HCT116 (cell line): ENCODE measurements around the gene RPL35A. TPM values are rescaled to one million over a fixed set of nuclear protein-coding genes. Genes with fewer than 3 reads are reported as not detected.

Source experiments
- ATAC-seq: fragments of 200-7000 bp; cut with Tn5 transposase; 2 replicates; pipeline ENCODE4 v1.9.1; 2020; ENCODE audit warnings: mild to moderate bottlenecking, moderate library complexity
- BruUV-seq: library from RNA; stranded (reverse); fragments of 400-500 nt; replicated peaks from 2 replicates; lab custom pipeline; 2021; lab: Mats Ljungman, UMichigan
- CTCF ChIA-PET: fragments of 300-600 bp; sonication (Branson Sonifier 250); formaldehyde crosslinking; loops from one replicate; lab custom pipeline; 2021; ENCODE audit warnings: antibody characterized with exemption; lab: Charles Lee
- POLR2A ChIA-PET: fragments of 300-600, 350-600 bp; sonication (Branson Sonifier 250); formaldehyde crosslinking; loops from one replicate; lab custom pipeline; 2021; ENCODE audit warnings: antibody characterized with exemption; lab: Charles Lee
- RAD21 ChIA-PET, 2 experiments: fragments of 300-600 bp; sonication (Branson Sonifier 250); formaldehyde crosslinking; loops; one replicate each; lab custom pipeline; 2023; ENCODE audit warnings: low total read pairs in 2 of 2; ENCODE audit not compliant: uncharacterized antibody in 2 of 2, unreplicated experiment in 2 of 2, low non-redundant PET in 1 of 2; lab: Charles Lee
- DNase-seq: peaks from one replicate; pipeline ENCODE4 v3.0.0-alpha.2; 2010; ENCODE audit warnings: low read depth, low spot score
- H2AFZ ChIP-seq: fragments of 200-600 bp; shearing (Covaris generic), sonication (generic); 2 replicates; pipeline ENCODE4 v1.6.1; 2017; ENCODE audit warnings: low read depth, mixed run types, mixed read lengths, antibody characterized with exemption, low read length; ENCODE audit not compliant: poor library complexity, severe bottlenecking
- H3K27ac ChIP-seq: 2 replicates; pipeline ENCODE4 v1.5.1; 2012; ENCODE audit warnings: low read depth, low read length
- H3K27me3 ChIP-seq: fragments of 200-600 bp; sonication (generic); 2 replicates; pipeline ENCODE4 v1.6.1; 2016; ENCODE audit warnings: mixed run types, low read length, mixed read lengths; ENCODE audit not compliant: insufficient read depth
- H3K36me3 ChIP-seq, 2 experiments: fragments of 200-500 bp in 1 of 2; fragments of 200-600 bp in 1 of 2; sonication (Bioruptor generic) in 1 of 2; sonication (generic) in 1 of 2; 2 replicates each; pipeline versions ENCODE4 v1.5.1 to v1.6.1; 2014 to 2016; ENCODE audit warnings: low read length in 2 of 2, inconsistent platforms in 1 of 2, mixed read lengths in 1 of 2, mixed run types in 1 of 2; ENCODE audit not compliant: insufficient read depth in 2 of 2, control insufficient read depth in 1 of 2
- H3K4me1 ChIP-seq, 2 experiments: fragments of 200-600 bp in 1 of 2; sonication (generic) in 1 of 2; 2 replicates each; pipeline versions ENCODE4 v1.5.1 to v1.6.1; 2012 to 2017; ENCODE audit warnings: low read length in 2 of 2, inconsistent platforms in 1 of 2, mild to moderate bottlenecking in 1 of 2, mixed read lengths in 1 of 2, mixed run types in 1 of 2, moderate library complexity in 1 of 2; ENCODE audit not compliant: insufficient read depth in 2 of 2, control insufficient read depth in 1 of 2
- H3K4me2 ChIP-seq: fragments of 200-600 bp; sonication (generic); 2 replicates; pipeline ENCODE4 v1.6.1; 2017; ENCODE audit warnings: mixed run types, low read length, mixed read lengths
- H3K4me3 ChIP-seq, 2 experiments: fragments of 200-600 bp in 1 of 2; sonication (generic) in 1 of 2; replicated peaks in 1 of 2; 2 replicates each; pipeline ENCODE4 v1.5.1; 2011 to 2016; ENCODE audit warnings: low read length in 2 of 2, control low read depth in 1 of 2, low read depth in 1 of 2, mild to moderate bottlenecking in 1 of 2, mixed read lengths in 1 of 2, mixed run types in 1 of 2
- H3K79me2 ChIP-seq: fragments of 200-600 bp; sonication (generic); 2 replicates; pipeline ENCODE4 v1.6.1; 2017; ENCODE audit warnings: mild to moderate bottlenecking, mixed run types, low read length, moderate library complexity, mixed read lengths; ENCODE audit not compliant: insufficient read depth
- H3K9ac ChIP-seq: fragments of 200-600 bp; sonication (generic); 2 replicates; pipeline ENCODE4 v1.6.1; 2016; ENCODE audit warnings: low read length, mixed read lengths
- H3K9me2 ChIP-seq: fragments of 200-600 bp; sonication (generic), shearing (Covaris generic); 2 replicates; pipeline ENCODE4 v1.6.1; 2017; ENCODE audit warnings: mixed run types, mild to moderate bottlenecking, moderate library complexity; ENCODE audit not compliant: insufficient read depth
- H3K9me3 ChIP-seq, 2 experiments: fragments of 200-500 bp in 1 of 2; fragments of 200-600 bp in 1 of 2; sonication (Bioruptor generic) in 1 of 2; sonication (generic) in 1 of 2; 2 replicates each; pipeline ENCODE4 v1.6.1; 2014 to 2017; ENCODE audit warnings: low read length in 2 of 2, mixed read lengths in 2 of 2, inconsistent platforms in 1 of 2, low read depth in 1 of 2, mild to moderate bottlenecking in 1 of 2, mixed run types in 1 of 2, moderate library complexity in 1 of 2; ENCODE audit not compliant: control insufficient read depth in 1 of 2, insufficient read depth in 1 of 2
- H4K20me1 ChIP-seq: fragments of 200-600 bp; sonication (generic), shearing (Covaris generic); 2 replicates; pipeline ENCODE4 v1.6.1; 2017; ENCODE audit warnings: mixed run types, mild to moderate bottlenecking, moderate library complexity; ENCODE audit not compliant: insufficient read depth
- CBX3 ChIP-seq: IDR thresholded peaks from 2 replicates; pipeline ENCODE4 v1.6.1; 2012; ENCODE audit warnings: low read depth
- EGR1 ChIP-seq: IDR thresholded peaks from 2 replicates; pipeline ENCODE4 v1.6.1; 2012; ENCODE audit warnings: low read depth
- RAD21 ChIP-seq: IDR thresholded peaks from 2 replicates; pipeline ENCODE4 v1.6.1; 2012; ENCODE audit warnings: low read depth, mild to moderate bottlenecking
- intact Hi-C: fragments of 100-400 bp; cut with micrococcal nuclease; formaldehyde crosslinking; loops from 2 replicates; pipeline ENCODE4 v1.10.0; 2022
- total RNA-seq: library from RNA; stranded (reverse); gene quantifications from one replicate; pipeline ENCODE4 v1.2.1, GENCODE V29; 2021; ENCODE audit not compliant: unreplicated experiment
- TF ChIP-seq, protein P1 (sequence below), 3 experiments: fragments of 200-600 bp in 1 of 3; sonication (generic) in 1 of 3; IDR thresholded peaks in 2 of 3; conservative IDR thresholded peaks in 1 of 3; 2 replicates each; pipeline ENCODE4 v1.5.1; 2012 to 2017; ENCODE audit warnings: low read depth in 2 of 3, low read length in 2 of 3, antibody characterized with exemption in 1 of 3, borderline replicate concordance in 1 of 3, control low read depth in 1 of 3, mild to moderate bottlenecking in 1 of 3, mixed read lengths in 1 of 3, mixed run types in 1 of 3, moderate library complexity in 1 of 3; ENCODE audit not compliant: insufficient read depth in 1 of 3
- TF ChIP-seq, protein P2 (sequence below): IDR thresholded peaks from 2 replicates; pipeline ENCODE4 v1.6.1; 2012
- TF ChIP-seq, protein P3 (sequence below): IDR thresholded peaks from 2 replicates; pipeline ENCODE4 v1.6.1; 2012; ENCODE audit warnings: low read depth

The RPL35A gene
- total RNA-seq, 1 experiment from 2014 or later: 1,465 TPM

DNA sequence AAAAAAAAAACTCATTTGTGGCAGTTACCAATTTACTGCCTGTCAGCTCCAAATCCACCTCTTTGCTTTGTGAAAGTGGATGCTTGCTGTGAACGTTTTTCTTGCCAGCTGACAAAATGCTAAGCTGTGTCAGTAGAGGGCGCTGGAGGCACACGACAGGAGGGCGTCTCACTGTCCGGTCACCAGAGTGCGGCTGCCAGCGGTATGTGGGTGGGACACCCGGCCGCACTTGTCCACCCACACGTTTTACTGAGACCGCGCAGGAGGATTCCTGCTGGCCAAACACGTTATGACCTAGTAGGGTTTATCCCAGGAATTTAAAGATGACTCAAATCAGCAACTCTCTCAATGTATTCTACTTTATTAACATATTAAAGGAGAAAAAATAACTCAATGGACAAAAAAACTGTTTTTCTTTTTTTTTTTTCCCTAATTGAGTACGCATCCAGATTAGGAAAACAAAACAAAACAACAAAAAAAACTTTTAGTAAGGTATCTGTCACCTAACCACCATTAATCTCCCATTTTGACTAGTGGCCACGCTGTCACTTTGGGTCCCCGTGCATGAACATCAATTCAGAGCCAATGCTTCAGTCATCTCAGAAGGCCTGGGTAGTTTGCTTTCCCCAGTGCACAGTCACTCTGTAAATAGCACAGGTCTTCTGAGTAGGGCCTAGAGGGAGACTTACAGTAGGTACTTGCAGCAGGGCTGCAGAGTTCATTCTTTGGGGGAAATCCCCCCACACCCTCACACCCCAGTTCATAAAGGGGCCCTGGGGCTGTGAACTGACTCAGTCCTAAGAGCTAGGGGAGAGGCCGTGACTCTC, 43.8 kb upstream of the RPL35A start:
- Histone ChIP-seq H3K36me3 (no peaks in the 10 kb centered on the region), H2AFZ (no peak overlapping the region), H3K9me2 (no peaks in the 10 kb centered on the region), H3K4me3 (no peak overlapping the region), H3K9ac (no peak overlapping the region), H3K4me1 (peaks cover 0 to 12% of the 10 kb centered on the region in 2 experiments; a peak in 3 of 4 replicates), H3K9me3 (no peaks in the 10 kb centered on the region), H3K27me3 (no peaks in the 10 kb centered on the region), H4K20me1 (no peaks in the 10 kb centered on the region), H3K79me2 (no peaks in the 10 kb centered on the region), H3K4me2 (peak overlapping the region; percentile 41), H3K27ac (no peak overlapping the region)
- intact Hi-C loops: loop anchor here (5.0 kb wide), 1 partner anchor 181 kb away; no protein-coding TSS in a partner anchor
- ChIA-PET RAD21 (no interaction called here), POLR2A (no interaction called here), CTCF (interaction anchor here (0.6 to 1.5 kb wide), 9 partner anchors 9 to 307 kb away, joined by 3 to 8 read pairs (median 5); no protein-coding TSS in a partner anchor)
- no TSS peak for BruUV-seq
- DNase-seq (peak; percentile 84), ATAC-seq (peak; percentile 100)
- TF ChIP-seq, protein P1, sequence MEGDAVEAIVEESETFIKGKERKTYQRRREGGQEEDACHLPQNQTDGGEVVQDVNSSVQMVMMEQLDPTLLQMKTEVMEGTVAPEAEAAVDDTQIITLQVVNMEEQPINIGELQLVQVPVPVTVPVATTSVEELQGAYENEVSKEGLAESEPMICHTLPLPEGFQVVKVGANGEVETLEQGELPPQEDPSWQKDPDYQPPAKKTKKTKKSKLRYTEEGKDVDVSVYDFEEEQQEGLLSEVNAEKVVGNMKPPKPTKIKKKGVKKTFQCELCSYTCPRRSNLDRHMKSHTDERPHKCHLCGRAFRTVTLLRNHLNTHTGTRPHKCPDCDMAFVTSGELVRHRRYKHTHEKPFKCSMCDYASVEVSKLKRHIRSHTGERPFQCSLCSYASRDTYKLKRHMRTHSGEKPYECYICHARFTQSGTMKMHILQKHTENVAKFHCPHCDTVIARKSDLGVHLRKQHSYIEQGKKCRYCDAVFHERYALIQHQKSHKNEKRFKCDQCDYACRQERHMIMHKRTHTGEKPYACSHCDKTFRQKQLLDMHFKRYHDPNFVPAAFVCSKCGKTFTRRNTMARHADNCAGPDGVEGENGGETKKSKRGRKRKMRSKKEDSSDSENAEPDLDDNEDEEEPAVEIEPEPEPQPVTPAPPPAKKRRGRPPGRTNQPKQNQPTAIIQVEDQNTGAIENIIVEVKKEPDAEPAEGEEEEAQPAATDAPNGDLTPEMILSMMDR (IDR thresholded peaks at IDR 0.05 in 2 of 3, conservative IDR thresholded peaks at IDR 0.05 in 1 of 3; ENCODE audit: borderline replicate concordance in 1 of 3, insufficient read depth in 1 of 3, low read depth in 2 of 3, low read length in 2 of 3): peak; percentile 91 to 94 (median 94)
- TF ChIP-seq EGR1: peak; percentile 93
- TF ChIP-seq, protein P2, sequence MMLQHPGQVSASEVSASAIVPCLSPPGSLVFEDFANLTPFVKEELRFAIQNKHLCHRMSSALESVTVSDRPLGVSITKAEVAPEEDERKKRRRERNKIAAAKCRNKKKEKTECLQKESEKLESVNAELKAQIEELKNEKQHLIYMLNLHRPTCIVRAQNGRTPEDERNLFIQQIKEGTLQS: no peak
- TF ChIP-seq, protein P3, sequence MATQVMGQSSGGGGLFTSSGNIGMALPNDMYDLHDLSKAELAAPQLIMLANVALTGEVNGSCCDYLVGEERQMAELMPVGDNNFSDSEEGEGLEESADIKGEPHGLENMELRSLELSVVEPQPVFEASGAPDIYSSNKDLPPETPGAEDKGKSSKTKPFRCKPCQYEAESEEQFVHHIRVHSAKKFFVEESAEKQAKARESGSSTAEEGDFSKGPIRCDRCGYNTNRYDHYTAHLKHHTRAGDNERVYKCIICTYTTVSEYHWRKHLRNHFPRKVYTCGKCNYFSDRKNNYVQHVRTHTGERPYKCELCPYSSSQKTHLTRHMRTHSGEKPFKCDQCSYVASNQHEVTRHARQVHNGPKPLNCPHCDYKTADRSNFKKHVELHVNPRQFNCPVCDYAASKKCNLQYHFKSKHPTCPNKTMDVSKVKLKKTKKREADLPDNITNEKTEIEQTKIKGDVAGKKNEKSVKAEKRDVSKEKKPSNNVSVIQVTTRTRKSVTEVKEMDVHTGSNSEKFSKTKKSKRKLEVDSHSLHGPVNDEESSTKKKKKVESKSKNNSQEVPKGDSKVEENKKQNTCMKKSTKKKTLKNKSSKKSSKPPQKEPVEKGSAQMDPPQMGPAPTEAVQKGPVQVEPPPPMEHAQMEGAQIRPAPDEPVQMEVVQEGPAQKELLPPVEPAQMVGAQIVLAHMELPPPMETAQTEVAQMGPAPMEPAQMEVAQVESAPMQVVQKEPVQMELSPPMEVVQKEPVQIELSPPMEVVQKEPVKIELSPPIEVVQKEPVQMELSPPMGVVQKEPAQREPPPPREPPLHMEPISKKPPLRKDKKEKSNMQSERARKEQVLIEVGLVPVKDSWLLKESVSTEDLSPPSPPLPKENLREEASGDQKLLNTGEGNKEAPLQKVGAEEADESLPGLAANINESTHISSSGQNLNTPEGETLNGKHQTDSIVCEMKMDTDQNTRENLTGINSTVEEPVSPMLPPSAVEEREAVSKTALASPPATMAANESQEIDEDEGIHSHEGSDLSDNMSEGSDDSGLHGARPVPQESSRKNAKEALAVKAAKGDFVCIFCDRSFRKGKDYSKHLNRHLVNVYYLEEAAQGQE: no peak
- TF ChIP-seq CBX3: peak; percentile 54; the same call in 1 of the 2 replicates
- peak; percentile 96 for TF ChIP-seq RAD21
